GM23338 (cell line): Measurements from ENCODE around the gene NUTF2. TPM values are rescaled to one million over a fixed set of nuclear protein-coding genes. Genes with fewer than 3 reads are reported as not detected.

Source experiments
- ATAC-seq: fragments of 200-7000 bp; cut with Tn5 transposase; 3 replicates; pipeline ENCODE4 v1.9.1; 2020
- DNase-seq: peaks from one replicate; pipeline ENCODE4 v3.0.0-alpha.2; 2015; ENCODE audit warnings: low spot score
- H2AFZ ChIP-seq: fragments of 200-600 bp; sonication (generic); 2 replicates; pipeline ENCODE4 v1.8.0; 2016; ENCODE audit warnings: antibody characterized with exemption, mild to moderate bottlenecking, moderate library complexity
- H3F3A ChIP-seq: fragments of 200-600 bp; sonication (generic); replicated peaks from 2 replicates; pipeline ENCODE4 v1.8.0; 2017; ENCODE audit warnings: antibody characterized with exemption, mixed run types, low read depth
- H3K27ac ChIP-seq: fragments of 200-600 bp; sonication (generic); 2 replicates; pipeline ENCODE4 v1.6.1; 2016; ENCODE audit warnings: low read depth
- H3K27me3 ChIP-seq: fragments of 200-600 bp; sonication (generic); 2 replicates; pipeline ENCODE4 v1.8.0; 2016; ENCODE audit warnings: mild to moderate bottlenecking, mixed run types, moderate library complexity; ENCODE audit not compliant: insufficient read depth
- H3K36me3 ChIP-seq: fragments of 200-600 bp; sonication (generic); 2 replicates; pipeline ENCODE4 v1.8.0; 2016; ENCODE audit warnings: mild to moderate bottlenecking; ENCODE audit not compliant: insufficient read depth
- H3K4me1 ChIP-seq: fragments of 200-600 bp; sonication (generic); 2 replicates; pipeline ENCODE4 v1.8.0; 2016; ENCODE audit warnings: mild to moderate bottlenecking, moderate library complexity; ENCODE audit not compliant: insufficient read depth
- H3K4me2 ChIP-seq: fragments of 200-600 bp; sonication (generic); 2 replicates; pipeline ENCODE4 v1.7.1; 2017; ENCODE audit warnings: mixed run types
- H3K4me3 ChIP-seq: fragments of 200-600 bp; sonication (generic); 2 replicates; pipeline ENCODE4 v1.6.1; 2016; ENCODE audit warnings: mixed run types
- H3K79me2 ChIP-seq: fragments of 200-600 bp; sonication (generic); replicated peaks from 2 replicates; pipeline ENCODE4 v1.8.0; 2017; ENCODE audit warnings: mild to moderate bottlenecking; ENCODE audit not compliant: insufficient read depth
- H3K9me2 ChIP-seq: fragments of 200-600 bp; sonication (generic); 2 replicates; pipeline ENCODE4 v1.8.0; 2017; ENCODE audit not compliant: insufficient read depth
- H4K20me1 ChIP-seq: fragments of 200-600 bp; sonication (generic); replicated peaks from 2 replicates; pipeline ENCODE4 v1.8.0; 2017; ENCODE audit warnings: mild to moderate bottlenecking; ENCODE audit not compliant: insufficient read depth
- H3K27ac Mint-ChIP-seq: 2 replicates; pipeline ENCODE4 v1.8.0; 2020; ENCODE audit warnings: inconsistent platforms, mild to moderate bottlenecking, moderate library complexity, mixed read lengths
- H3K27me3 Mint-ChIP-seq: 3 replicates; pipeline ENCODE4 v1.8.0; 2022; ENCODE audit warnings: low read depth, mild to moderate bottlenecking, moderate library complexity, mixed read lengths, inconsistent platforms; ENCODE audit not compliant: insufficient read depth, poor library complexity
- H3K36me3 Mint-ChIP-seq: 3 replicates; pipeline ENCODE4 v1.8.0; 2021; ENCODE audit warnings: low read depth, mild to moderate bottlenecking, inconsistent platforms, moderate library complexity, mixed read lengths
- H3K4me1 Mint-ChIP-seq: 3 replicates; pipeline ENCODE4 v1.8.0; 2020; ENCODE audit warnings: mild to moderate bottlenecking, inconsistent platforms, mixed read lengths
- H3K4me3 Mint-ChIP-seq: 3 replicates; pipeline ENCODE4 v1.8.0; 2021; ENCODE audit warnings: moderate library complexity, mild to moderate bottlenecking, inconsistent platforms, mixed read lengths
- H3K9me3 Mint-ChIP-seq: 3 replicates; pipeline ENCODE4 v1.8.0; 2020; ENCODE audit warnings: moderate library complexity, mild to moderate bottlenecking, inconsistent platforms, mixed read lengths
- CREB1 ChIP-seq: fragments of 250-450 bp; sonication (Bioruptor Pico); IDR thresholded peaks from 2 replicates; pipeline ENCODE4 v1.5.0; 2020; ENCODE audit warnings: low read depth, mild to moderate bottlenecking, moderate library complexity
- EZH2 ChIP-seq: fragments of 200-600 bp; sonication (generic); IDR thresholded peaks from one replicate; pipeline ENCODE4 v1.8.0; 2017; ENCODE audit warnings: antibody characterized with exemption, mild to moderate bottlenecking, low read depth; ENCODE audit not compliant: unreplicated experiment
- EZH2phosphoT487 ChIP-seq: fragments of 200-600 bp; sonication (generic); IDR thresholded peaks from one replicate; pipeline ENCODE4 v1.8.1; 2018; ENCODE audit warnings: antibody characterized with exemption; ENCODE audit not compliant: unreplicated experiment
- JUNB ChIP-seq: IDR thresholded peaks from one replicate; pipeline ENCODE4 v1.6.1; 2016; ENCODE audit warnings: antibody characterized with exemption; ENCODE audit not compliant: unreplicated experiment
- NANOG ChIP-seq: IDR thresholded peaks from 2 replicates; pipeline ENCODE4 v1.6.1; 2016; ENCODE audit warnings: antibody characterized with exemption, borderline replicate concordance
- POLR2AphosphoS5 ChIP-seq: IDR thresholded peaks from 2 replicates; pipeline ENCODE4 v1.6.1; 2016; ENCODE audit warnings: antibody characterized with exemption, low read depth
- STAT1 ChIP-seq: IDR thresholded peaks from one replicate; pipeline ENCODE4 v1.6.1; 2016; ENCODE audit warnings: antibody characterized with exemption; ENCODE audit not compliant: unreplicated experiment
- ZNF114 ChIP-seq: fragments of 250-450 bp; sonication (Bioruptor Pico); IDR thresholded peaks from 2 replicates; pipeline ENCODE4 v1.5.0; 2020; ENCODE audit warnings: mild to moderate bottlenecking, moderate library complexity
- ZNF331 ChIP-seq: fragments of 250-450 bp; sonication (Bioruptor Pico); IDR thresholded peaks from 2 replicates; pipeline ENCODE4 v1.5.0; 2020; ENCODE audit warnings: low read depth, mild to moderate bottlenecking, moderate library complexity
- polyA plus RNA-seq: library from polyadenylated mRNA; unstranded; fragments of >200 nt; fragmentation: Nextera tagmentation; extraction: Ambion mirVana; gene quantifications from 2 replicates; pipeline ENCODE4 v1.2.1, GENCODE V29; 2016
- total RNA-seq: library from RNA; depleted of rRNA; stranded (reverse); fragments of >200 nt; shearing (Covaris generic); gene quantifications from 2 replicates; pipeline ENCODE4 v1.2.3, GENCODE V29; 2014
- TF ChIP-seq, protein P1 (sequence below): fragments of 250-450 bp; sonication (Bioruptor Pico); IDR thresholded peaks from 2 replicates; pipeline ENCODE4 v1.5.0; 2020; ENCODE audit warnings: mild to moderate bottlenecking, moderate library complexity
- TF ChIP-seq, protein P2 (sequence below): IDR thresholded peaks from one replicate; pipeline ENCODE4 v1.6.1; 2018; ENCODE audit warnings: antibody characterized with exemption; ENCODE audit not compliant: unreplicated experiment
- TF ChIP-seq, protein P3 (sequence below): IDR thresholded peaks from 2 replicates; pipeline ENCODE4 v1.6.1; 2016; ENCODE audit warnings: antibody characterized with exemption
- TF ChIP-seq, protein P4 (sequence below), 2 experiments: fragments of 200-600 bp in 1 of 2; sonication (generic) in 1 of 2; conservative IDR thresholded peaks; 2 replicates each; pipeline versions ENCODE4 v1.5.1 to v1.6.1; 2016 to 2017; ENCODE audit warnings: antibody characterized with exemption in 2 of 2, low read depth in 2 of 2, mild to moderate bottlenecking in 2 of 2, moderate library complexity in 1 of 2

Gene NUTF2
- total and polyA plus RNA-seq, 2 experiments from 2014 or later, result 321 to 391 TPM

DNA sequence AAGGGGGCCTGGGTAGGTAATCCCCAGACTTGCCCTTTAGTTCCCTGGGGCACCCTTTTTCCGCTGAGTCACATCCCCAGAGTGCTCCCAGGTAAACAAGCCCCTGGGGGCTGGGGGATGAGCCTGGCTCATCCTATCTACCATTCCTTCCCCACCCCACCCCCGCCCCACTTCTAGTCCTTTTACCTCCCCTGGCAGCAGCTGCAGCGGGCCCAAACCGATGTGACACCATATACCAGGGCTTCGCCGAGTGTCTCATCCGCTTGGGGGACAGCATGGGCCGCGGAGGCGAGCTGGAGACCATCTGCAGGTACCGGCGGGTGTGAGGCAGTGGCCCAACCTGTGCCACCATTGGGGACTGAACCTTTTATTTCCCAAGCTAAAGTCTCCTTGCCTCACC, 38.8 kb downstream of the NUTF2 start (continued):
- no peak for TF ChIP-seq EZH2phosphoT487
- TF ChIP-seq CREB1 (CRISPR knock-in tag), result no peak
- no peak for TF ChIP-seq ZNF331 (CRISPR knock-in tag)

DNA sequence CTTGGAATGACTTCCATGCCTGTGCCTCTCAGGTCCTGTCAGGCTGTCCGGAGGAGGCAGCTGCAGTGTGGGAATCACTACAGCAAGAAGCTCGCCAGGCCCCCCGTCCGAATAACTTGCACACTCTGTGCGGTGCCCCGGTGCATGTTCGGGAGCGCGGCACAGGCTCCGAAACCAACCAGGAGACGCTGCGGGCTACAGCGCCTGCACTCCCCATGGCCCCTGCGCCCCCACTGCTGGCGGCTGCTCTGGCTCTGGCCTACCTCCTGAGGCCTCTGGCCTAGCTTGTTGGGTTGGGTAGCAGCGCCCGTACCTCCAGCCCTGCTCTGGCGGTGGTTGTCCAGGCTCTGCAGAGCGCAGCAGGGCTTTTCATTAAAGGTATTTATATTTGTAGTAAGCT, 39.2 kb downstream of the NUTF2 start:
- H3K27ac ChIP-seq, result peak overlapping the region; percentile 55; the same call in 1 of the 2 replicates
- H3F3A ChIP-seq, result peaks cover 26% of the 10 kb centered on the region; the same call in 1 of the 2 replicates
- TF ChIP-seq STAT1 (no peak), NANOG (no peak), JUNB (no peak), EZH2phosphoT487 (no peak), ZNF331 (CRISPR knock-in tag) (no peak), EZH2 (no peak), ZNF114 (no peak), POLR2AphosphoS5 (no peak)
- TF ChIP-seq, protein P1, sequence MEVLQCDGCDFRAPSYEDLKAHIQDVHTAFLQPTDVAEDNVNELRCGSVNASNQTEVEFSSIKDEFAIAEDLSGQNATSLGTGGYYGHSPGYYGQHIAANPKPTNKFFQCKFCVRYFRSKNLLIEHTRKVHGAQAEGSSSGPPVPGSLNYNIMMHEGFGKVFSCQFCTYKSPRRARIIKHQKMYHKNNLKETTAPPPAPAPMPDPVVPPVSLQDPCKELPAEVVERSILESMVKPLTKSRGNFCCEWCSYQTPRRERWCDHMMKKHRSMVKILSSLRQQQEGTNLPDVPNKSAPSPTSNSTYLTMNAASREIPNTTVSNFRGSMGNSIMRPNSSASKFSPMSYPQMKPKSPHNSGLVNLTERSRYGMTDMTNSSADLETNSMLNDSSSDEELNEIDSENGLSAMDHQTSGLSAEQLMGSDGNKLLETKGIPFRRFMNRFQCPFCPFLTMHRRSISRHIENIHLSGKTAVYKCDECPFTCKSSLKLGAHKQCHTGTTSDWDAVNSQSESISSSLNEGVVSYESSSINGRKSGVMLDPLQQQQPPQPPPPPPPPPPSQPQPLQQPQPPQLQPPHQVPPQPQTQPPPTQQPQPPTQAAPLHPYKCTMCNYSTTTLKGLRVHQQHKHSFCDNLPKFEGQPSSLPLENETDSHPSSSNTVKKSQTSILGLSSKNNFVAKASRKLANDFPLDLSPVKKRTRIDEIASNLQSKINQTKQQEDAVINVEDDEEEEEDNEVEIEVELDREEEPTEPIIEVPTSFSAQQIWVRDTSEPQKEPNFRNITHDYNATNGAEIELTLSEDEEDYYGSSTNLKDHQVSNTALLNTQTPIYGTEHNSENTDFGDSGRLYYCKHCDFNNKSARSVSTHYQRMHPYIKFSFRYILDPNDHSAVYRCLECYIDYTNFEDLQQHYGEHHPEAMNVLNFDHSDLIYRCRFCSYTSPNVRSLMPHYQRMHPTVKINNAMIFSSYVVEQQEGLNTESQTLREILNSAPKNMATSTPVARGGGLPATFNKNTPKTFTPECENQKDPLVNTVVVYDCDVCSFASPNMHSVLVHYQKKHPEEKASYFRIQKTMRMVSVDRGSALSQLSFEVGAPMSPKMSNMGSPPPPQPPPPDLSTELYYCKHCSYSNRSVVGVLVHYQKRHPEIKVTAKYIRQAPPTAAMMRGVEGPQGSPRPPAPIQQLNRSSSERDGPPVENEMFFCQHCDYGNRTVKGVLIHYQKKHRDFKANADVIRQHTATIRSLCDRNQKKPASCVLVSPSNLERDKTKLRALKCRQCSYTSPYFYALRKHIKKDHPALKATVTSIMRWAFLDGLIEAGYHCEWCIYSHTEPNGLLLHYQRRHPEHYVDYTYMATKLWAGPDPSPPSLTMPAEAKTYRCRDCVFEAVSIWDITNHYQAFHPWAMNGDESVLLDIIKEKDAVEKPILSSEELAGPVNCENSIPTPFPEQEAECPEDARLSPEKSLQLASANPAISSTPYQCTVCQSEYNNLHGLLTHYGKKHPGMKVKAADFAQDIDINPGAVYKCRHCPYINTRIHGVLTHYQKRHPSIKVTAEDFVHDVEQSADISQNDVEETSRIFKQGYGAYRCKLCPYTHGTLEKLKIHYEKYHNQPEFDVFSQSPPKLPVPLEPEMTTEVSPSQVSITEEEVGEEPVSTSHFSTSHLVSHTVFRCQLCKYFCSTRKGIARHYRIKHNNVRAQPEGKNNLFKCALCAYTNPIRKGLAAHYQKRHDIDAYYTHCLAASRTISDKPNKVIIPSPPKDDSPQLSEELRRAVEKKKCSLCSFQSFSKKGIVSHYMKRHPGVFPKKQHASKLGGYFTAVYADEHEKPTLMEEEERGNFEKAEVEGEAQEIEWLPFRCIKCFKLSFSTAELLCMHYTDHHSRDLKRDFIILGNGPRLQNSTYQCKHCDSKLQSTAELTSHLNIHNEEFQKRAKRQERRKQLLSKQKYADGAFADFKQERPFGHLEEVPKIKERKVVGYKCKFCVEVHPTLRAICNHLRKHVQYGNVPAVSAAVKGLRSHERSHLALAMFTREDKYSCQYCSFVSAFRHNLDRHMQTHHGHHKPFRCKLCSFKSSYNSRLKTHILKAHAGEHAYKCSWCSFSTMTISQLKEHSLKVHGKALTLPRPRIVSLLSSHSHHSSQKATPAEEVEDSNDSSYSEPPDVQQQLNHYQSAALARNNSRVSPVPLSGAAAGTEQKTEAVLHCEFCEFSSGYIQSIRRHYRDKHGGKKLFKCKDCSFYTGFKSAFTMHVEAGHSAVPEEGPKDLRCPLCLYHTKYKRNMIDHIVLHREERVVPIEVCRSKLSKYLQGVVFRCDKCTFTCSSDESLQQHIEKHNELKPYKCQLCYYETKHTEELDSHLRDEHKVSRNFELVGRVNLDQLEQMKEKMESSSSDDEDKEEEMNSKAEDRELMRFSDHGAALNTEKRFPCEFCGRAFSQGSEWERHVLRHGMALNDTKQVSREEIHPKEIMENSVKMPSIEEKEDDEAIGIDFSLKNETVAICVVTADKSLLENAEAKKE (CRISPR knock-in tag), result no peak
- TF ChIP-seq, protein P2, sequence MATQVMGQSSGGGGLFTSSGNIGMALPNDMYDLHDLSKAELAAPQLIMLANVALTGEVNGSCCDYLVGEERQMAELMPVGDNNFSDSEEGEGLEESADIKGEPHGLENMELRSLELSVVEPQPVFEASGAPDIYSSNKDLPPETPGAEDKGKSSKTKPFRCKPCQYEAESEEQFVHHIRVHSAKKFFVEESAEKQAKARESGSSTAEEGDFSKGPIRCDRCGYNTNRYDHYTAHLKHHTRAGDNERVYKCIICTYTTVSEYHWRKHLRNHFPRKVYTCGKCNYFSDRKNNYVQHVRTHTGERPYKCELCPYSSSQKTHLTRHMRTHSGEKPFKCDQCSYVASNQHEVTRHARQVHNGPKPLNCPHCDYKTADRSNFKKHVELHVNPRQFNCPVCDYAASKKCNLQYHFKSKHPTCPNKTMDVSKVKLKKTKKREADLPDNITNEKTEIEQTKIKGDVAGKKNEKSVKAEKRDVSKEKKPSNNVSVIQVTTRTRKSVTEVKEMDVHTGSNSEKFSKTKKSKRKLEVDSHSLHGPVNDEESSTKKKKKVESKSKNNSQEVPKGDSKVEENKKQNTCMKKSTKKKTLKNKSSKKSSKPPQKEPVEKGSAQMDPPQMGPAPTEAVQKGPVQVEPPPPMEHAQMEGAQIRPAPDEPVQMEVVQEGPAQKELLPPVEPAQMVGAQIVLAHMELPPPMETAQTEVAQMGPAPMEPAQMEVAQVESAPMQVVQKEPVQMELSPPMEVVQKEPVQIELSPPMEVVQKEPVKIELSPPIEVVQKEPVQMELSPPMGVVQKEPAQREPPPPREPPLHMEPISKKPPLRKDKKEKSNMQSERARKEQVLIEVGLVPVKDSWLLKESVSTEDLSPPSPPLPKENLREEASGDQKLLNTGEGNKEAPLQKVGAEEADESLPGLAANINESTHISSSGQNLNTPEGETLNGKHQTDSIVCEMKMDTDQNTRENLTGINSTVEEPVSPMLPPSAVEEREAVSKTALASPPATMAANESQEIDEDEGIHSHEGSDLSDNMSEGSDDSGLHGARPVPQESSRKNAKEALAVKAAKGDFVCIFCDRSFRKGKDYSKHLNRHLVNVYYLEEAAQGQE, result no peak
- TF ChIP-seq, protein P3, sequence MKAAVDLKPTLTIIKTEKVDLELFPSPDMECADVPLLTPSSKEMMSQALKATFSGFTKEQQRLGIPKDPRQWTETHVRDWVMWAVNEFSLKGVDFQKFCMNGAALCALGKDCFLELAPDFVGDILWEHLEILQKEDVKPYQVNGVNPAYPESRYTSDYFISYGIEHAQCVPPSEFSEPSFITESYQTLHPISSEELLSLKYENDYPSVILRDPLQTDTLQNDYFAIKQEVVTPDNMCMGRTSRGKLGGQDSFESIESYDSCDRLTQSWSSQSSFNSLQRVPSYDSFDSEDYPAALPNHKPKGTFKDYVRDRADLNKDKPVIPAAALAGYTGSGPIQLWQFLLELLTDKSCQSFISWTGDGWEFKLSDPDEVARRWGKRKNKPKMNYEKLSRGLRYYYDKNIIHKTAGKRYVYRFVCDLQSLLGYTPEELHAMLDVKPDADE, result no peak
- TF ChIP-seq, protein P4, sequence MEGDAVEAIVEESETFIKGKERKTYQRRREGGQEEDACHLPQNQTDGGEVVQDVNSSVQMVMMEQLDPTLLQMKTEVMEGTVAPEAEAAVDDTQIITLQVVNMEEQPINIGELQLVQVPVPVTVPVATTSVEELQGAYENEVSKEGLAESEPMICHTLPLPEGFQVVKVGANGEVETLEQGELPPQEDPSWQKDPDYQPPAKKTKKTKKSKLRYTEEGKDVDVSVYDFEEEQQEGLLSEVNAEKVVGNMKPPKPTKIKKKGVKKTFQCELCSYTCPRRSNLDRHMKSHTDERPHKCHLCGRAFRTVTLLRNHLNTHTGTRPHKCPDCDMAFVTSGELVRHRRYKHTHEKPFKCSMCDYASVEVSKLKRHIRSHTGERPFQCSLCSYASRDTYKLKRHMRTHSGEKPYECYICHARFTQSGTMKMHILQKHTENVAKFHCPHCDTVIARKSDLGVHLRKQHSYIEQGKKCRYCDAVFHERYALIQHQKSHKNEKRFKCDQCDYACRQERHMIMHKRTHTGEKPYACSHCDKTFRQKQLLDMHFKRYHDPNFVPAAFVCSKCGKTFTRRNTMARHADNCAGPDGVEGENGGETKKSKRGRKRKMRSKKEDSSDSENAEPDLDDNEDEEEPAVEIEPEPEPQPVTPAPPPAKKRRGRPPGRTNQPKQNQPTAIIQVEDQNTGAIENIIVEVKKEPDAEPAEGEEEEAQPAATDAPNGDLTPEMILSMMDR (conservative IDR thresholded peaks at IDR 0.05; ENCODE audit: low read depth in 2 of 2), result no peak

More for the DNA sequence above, 39.2 kb downstream of the NUTF2 start:
- DNase-seq (no peak), ATAC-seq (peak; percentile 1; the same call in 1 of the 3 replicates)
- Histone ChIP-seq H3K4me1 (peaks cover 26% of the 10 kb centered on the region), H3K79me2 (no peaks in the 10 kb centered on the region), H3K27me3 (no peaks in the 10 kb centered on the region), H3K4me3 (peak overlapping the region; percentile 55; the same call in 1 of the 2 replicates), H3K36me3 (0 out of 2 replicates have a peak, but pooled peaks cover under 1% of the 10 kb centered on the region), H3K4me2 (peak overlapping the region; percentile 89; the same call in 1 of the 2 replicates), H2AFZ (no peak overlapping the region; the same call in 1 of the 2 replicates), H3K9me2 (no peaks in the 10 kb centered on the region), H4K20me1 (no peaks in the 10 kb centered on the region; the same call in 1 of the 2 replicates)
- no peaks in the 10 kb centered on the region; the same call in 2 of the 3 replicates for H3K9me3 Mint-ChIP-seq
- H3K27ac Mint-ChIP-seq, result peak overlapping the region; percentile 89
- peaks cover 9% of the 10 kb centered on the region for H3K27me3 Mint-ChIP-seq
- H3K4me3 Mint-ChIP-seq, result peak overlapping the region; percentile 43; the same call in 2 of the 3 replicates
- peaks cover 25% of the 10 kb centered on the region for H3K36me3 Mint-ChIP-seq
- H3K4me1 Mint-ChIP-seq, result peaks cover 22% of the 10 kb centered on the region
